ENCODE measurements around the gene RAPGEF6.

DNA sequence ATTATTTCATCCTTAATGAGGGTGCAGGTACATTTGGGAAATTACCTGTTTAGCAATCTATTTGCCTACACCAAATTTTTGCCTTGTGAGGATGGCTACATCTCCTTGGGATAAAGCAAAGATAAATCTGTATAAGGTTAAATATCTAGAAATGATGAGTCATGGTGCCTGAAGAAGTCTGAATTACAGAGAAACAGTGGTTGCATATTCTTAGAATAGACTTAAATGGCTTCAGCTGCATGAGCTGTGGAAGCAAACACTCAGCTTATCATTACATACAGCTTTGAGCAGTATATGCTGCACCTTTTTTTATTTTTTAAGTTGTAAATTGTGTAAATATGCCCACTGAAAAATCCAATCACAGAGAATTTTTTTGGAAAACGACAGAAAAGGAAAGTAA lies 153.5 kb downstream of the RAPGEF6 start:
- TF ChIP-seq, protein P1, sequence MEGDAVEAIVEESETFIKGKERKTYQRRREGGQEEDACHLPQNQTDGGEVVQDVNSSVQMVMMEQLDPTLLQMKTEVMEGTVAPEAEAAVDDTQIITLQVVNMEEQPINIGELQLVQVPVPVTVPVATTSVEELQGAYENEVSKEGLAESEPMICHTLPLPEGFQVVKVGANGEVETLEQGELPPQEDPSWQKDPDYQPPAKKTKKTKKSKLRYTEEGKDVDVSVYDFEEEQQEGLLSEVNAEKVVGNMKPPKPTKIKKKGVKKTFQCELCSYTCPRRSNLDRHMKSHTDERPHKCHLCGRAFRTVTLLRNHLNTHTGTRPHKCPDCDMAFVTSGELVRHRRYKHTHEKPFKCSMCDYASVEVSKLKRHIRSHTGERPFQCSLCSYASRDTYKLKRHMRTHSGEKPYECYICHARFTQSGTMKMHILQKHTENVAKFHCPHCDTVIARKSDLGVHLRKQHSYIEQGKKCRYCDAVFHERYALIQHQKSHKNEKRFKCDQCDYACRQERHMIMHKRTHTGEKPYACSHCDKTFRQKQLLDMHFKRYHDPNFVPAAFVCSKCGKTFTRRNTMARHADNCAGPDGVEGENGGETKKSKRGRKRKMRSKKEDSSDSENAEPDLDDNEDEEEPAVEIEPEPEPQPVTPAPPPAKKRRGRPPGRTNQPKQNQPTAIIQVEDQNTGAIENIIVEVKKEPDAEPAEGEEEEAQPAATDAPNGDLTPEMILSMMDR (IDR thresholded peaks at IDR 0.05; ENCODE audit: poor library complexity, severe bottlenecking) = no peak
- TF ChIP-seq EZH2 (IDR thresholded peaks at IDR 0.05; ENCODE audit: borderline replicate concordance, insufficient read depth, low read length, poor library complexity, severe bottlenecking) (no peak), RAD21 (conservative IDR thresholded peaks at IDR 0.05) (no peak), EP300 (conservative IDR thresholded peaks at IDR 0.05; ENCODE audit: poor library complexity, severe bottlenecking) (no peak), TAF1 (IDR thresholded peaks at IDR 0.05; ENCODE audit: low read depth) (no peak), POLR2AphosphoS5 (IDR thresholded peaks at IDR 0.05) (no peak), SMC3 (conservative IDR thresholded peaks at IDR 0.05; ENCODE audit: poor library complexity) (no peak), MXI1 (conservative IDR thresholded peaks at IDR 0.05; ENCODE audit: poor library complexity, severe bottlenecking) (no peak)
- TF ChIP-seq, protein P2, sequence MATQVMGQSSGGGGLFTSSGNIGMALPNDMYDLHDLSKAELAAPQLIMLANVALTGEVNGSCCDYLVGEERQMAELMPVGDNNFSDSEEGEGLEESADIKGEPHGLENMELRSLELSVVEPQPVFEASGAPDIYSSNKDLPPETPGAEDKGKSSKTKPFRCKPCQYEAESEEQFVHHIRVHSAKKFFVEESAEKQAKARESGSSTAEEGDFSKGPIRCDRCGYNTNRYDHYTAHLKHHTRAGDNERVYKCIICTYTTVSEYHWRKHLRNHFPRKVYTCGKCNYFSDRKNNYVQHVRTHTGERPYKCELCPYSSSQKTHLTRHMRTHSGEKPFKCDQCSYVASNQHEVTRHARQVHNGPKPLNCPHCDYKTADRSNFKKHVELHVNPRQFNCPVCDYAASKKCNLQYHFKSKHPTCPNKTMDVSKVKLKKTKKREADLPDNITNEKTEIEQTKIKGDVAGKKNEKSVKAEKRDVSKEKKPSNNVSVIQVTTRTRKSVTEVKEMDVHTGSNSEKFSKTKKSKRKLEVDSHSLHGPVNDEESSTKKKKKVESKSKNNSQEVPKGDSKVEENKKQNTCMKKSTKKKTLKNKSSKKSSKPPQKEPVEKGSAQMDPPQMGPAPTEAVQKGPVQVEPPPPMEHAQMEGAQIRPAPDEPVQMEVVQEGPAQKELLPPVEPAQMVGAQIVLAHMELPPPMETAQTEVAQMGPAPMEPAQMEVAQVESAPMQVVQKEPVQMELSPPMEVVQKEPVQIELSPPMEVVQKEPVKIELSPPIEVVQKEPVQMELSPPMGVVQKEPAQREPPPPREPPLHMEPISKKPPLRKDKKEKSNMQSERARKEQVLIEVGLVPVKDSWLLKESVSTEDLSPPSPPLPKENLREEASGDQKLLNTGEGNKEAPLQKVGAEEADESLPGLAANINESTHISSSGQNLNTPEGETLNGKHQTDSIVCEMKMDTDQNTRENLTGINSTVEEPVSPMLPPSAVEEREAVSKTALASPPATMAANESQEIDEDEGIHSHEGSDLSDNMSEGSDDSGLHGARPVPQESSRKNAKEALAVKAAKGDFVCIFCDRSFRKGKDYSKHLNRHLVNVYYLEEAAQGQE (IDR thresholded peaks at IDR 0.05; ENCODE audit: borderline replicate concordance) = no peak

Measured in neural cell (in vitro differentiated cells).